OCI-LY1 (cell line): Measurements from ENCODE around the gene METAP1D.

Source experiments
- H2AFZ ChIP-seq: fragments of 200-600 bp; sonication (generic), shearing (Covaris generic); 2 replicates; pipeline ENCODE4 v1.6.0; 2014; ENCODE audit warnings: antibody characterized with exemption, mild to moderate bottlenecking, low read length
- H3F3A ChIP-seq: fragments of 200-600 bp; sonication (generic), shearing (Covaris generic); 2 replicates; pipeline ENCODE4 v1.6.0; 2014; ENCODE audit warnings: mild to moderate bottlenecking, antibody characterized with exemption, low read length, moderate library complexity; ENCODE audit not compliant: insufficient read depth
- H3K27ac ChIP-seq: fragments of 200-600 bp; sonication (generic); 2 replicates; pipeline ENCODE4 v1.5.1; 2014; ENCODE audit warnings: low read length, mixed run types, mild to moderate bottlenecking, low read depth; ENCODE audit not compliant: poor library complexity, severe bottlenecking
- H3K27me3 ChIP-seq: fragments of 200-600 bp; sonication (generic); 2 replicates; pipeline ENCODE4 v1.6.0; 2014; ENCODE audit warnings: antibody characterized with exemption, mild to moderate bottlenecking, low read length, moderate library complexity; ENCODE audit not compliant: insufficient read depth
- H3K36me3 ChIP-seq: fragments of 200-600 bp; sonication (generic); 2 replicates; pipeline ENCODE4 v1.6.1; 2014; ENCODE audit warnings: mild to moderate bottlenecking, antibody characterized with exemption, low read length, moderate library complexity, mixed read lengths; ENCODE audit not compliant: insufficient read depth
- H3K4me1 ChIP-seq: fragments of 200-600 bp; sonication (generic); 2 replicates; pipeline ENCODE4 v1.5.1; 2014; ENCODE audit warnings: mild to moderate bottlenecking, low read length, moderate library complexity; ENCODE audit not compliant: insufficient read depth, severe bottlenecking
- H3K4me2 ChIP-seq: fragments of 200-600 bp; sonication (generic), shearing (Covaris generic); 2 replicates; pipeline ENCODE4 v1.6.1; 2014; ENCODE audit warnings: low read length
- H3K4me3 ChIP-seq: fragments of 200-600 bp; sonication (generic); 2 replicates; pipeline ENCODE4 v1.5.1; 2014; ENCODE audit warnings: low read length, low read depth, mild to moderate bottlenecking, mixed read lengths; ENCODE audit not compliant: poor library complexity, severe bottlenecking
- H3K79me2 ChIP-seq: fragments of 200-600 bp; shearing (Covaris generic); 2 replicates; pipeline ENCODE4 v1.6.1; 2016; ENCODE audit warnings: mixed run types, low read length, mixed read lengths; ENCODE audit not compliant: insufficient read depth
- H3K9ac ChIP-seq: fragments of 200-600 bp; sonication (generic), shearing (Covaris generic); 2 replicates; pipeline ENCODE4 v1.6.1; 2014; ENCODE audit warnings: mild to moderate bottlenecking, low read length, mixed read lengths
- H3K9me2 ChIP-seq: fragments of 200-600 bp; sonication (generic), shearing (Covaris generic); 2 replicates; pipeline ENCODE4 v1.6.1; 2014; ENCODE audit warnings: low read depth, mild to moderate bottlenecking, low read length, mixed read lengths
- H3K9me3 ChIP-seq: fragments of 200-600 bp; shearing (Covaris generic); 2 replicates; pipeline ENCODE4 v1.6.1; 2014; ENCODE audit warnings: low read length, mixed read lengths
- H4K20me1 ChIP-seq: fragments of 200-600 bp; sonication (generic), shearing (Covaris generic); 2 replicates; pipeline ENCODE4 v1.6.0; 2016; ENCODE audit warnings: mild to moderate bottlenecking, low read length; ENCODE audit not compliant: insufficient read depth
- CTCF ChIP-seq: fragments of 200-600 bp; sonication (generic), shearing (Covaris generic); IDR thresholded peaks from 2 replicates; pipeline ENCODE4 v1.5.1; 2017; ENCODE audit warnings: mild to moderate bottlenecking, antibody characterized with exemption, low read length, moderate library complexity, mixed read lengths
- EZH2 ChIP-seq: fragments of 200-600 bp; sonication (generic), shearing (Covaris generic); IDR thresholded peaks from 2 replicates; pipeline ENCODE4 v1.8.0; 2017; ENCODE audit warnings: borderline replicate concordance, mixed run types, mild to moderate bottlenecking, antibody characterized with exemption, low read length, moderate library complexity, mixed read lengths

The METAP1D gene

GRCh38 chr2:172114579-172114978 lies 114.8 kb downstream of the METAP1D start:
- no peaks in the 10 kb centered on the region for H4K20me1 ChIP-seq
- H2AFZ ChIP-seq, result no peak overlapping the region
- no peak overlapping the region for H3K4me3 ChIP-seq
- H3K9me2 ChIP-seq, result no peaks in the 10 kb centered on the region
- TF ChIP-seq CTCF, result no peak
- TF ChIP-seq EZH2, result no peak
- H3K36me3 ChIP-seq, result no peaks in the 10 kb centered on the region
- H3K4me2 ChIP-seq, result no peak overlapping the region
- no peaks in the 10 kb centered on the region for H3K4me1 ChIP-seq
- H3K9ac ChIP-seq, result no peak overlapping the region
- H3K27me3 ChIP-seq, result no peaks in the 10 kb centered on the region
- H3K27ac ChIP-seq, result no peak overlapping the region
- H3K9me3 ChIP-seq, result no peaks in the 10 kb centered on the region
- H3K79me2 ChIP-seq, result no peaks in the 10 kb centered on the region
- H3F3A ChIP-seq, result no peaks in the 10 kb centered on the region

- Histone ChIP-seq H3K27ac (no peak overlapping the region), H4K20me1 (no peaks in the 10 kb centered on the region)
These were observed 116.4 kb downstream of the METAP1D start for GRCh38 chr2:172116107-172116506.

GRCh38 chr2:172119089-172119488 lies 119.3 kb downstream of the METAP1D start:
- Histone ChIP-seq H4K20me1 (no peaks in the 10 kb centered on the region), H3F3A (no peaks in the 10 kb centered on the region), H3K27me3 (no peaks in the 10 kb centered on the region), H3K4me3 (no peak overlapping the region), H3K36me3 (no peaks in the 10 kb centered on the region), H3K4me1 (no peaks in the 10 kb centered on the region), H3K79me2 (no peaks in the 10 kb centered on the region), H2AFZ (no peak overlapping the region), H3K9me3 (no peaks in the 10 kb centered on the region), H3K27ac (no peak overlapping the region), H3K9ac (no peak overlapping the region), H3K9me2 (no peaks in the 10 kb centered on the region), H3K4me2 (no peak overlapping the region)
- no peak for TF ChIP-seq CTCF
- no peak for TF ChIP-seq EZH2

More at GRCh38 chr2:172116107-172116506, 116.4 kb downstream of the METAP1D start:
- no peaks in the 10 kb centered on the region for H3K79me2 ChIP-seq
- no peak overlapping the region for H3K4me2 ChIP-seq
- no peak for TF ChIP-seq EZH2
- TF ChIP-seq CTCF, result no peak
- no peaks in the 10 kb centered on the region for H3K27me3 ChIP-seq
- no peaks in the 10 kb centered on the region for H3K4me1 ChIP-seq
- H3K36me3 ChIP-seq, result no peaks in the 10 kb centered on the region
- H3K4me3 ChIP-seq, result no peak overlapping the region
- H2AFZ ChIP-seq, result no peak overlapping the region
- no peaks in the 10 kb centered on the region for H3K9me3 ChIP-seq
- no peaks in the 10 kb centered on the region for H3F3A ChIP-seq
- H3K9me2 ChIP-seq, result no peaks in the 10 kb centered on the region
- no peak overlapping the region for H3K9ac ChIP-seq
